ENCODE measurements around the gene MACROD1.

GRCh38 chr11:63993100-63993499 lies 172.8 kb downstream of the MACROD1 start:
- TF ChIP-seq, protein P1, sequence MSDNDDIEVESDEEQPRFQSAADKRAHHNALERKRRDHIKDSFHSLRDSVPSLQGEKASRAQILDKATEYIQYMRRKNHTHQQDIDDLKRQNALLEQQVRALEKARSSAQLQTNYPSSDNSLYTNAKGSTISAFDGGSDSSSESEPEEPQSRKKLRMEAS (IDR thresholded peaks at IDR 0.05; ENCODE audit: low read depth, low read length), result no peak
- TF ChIP-seq, protein P2, sequence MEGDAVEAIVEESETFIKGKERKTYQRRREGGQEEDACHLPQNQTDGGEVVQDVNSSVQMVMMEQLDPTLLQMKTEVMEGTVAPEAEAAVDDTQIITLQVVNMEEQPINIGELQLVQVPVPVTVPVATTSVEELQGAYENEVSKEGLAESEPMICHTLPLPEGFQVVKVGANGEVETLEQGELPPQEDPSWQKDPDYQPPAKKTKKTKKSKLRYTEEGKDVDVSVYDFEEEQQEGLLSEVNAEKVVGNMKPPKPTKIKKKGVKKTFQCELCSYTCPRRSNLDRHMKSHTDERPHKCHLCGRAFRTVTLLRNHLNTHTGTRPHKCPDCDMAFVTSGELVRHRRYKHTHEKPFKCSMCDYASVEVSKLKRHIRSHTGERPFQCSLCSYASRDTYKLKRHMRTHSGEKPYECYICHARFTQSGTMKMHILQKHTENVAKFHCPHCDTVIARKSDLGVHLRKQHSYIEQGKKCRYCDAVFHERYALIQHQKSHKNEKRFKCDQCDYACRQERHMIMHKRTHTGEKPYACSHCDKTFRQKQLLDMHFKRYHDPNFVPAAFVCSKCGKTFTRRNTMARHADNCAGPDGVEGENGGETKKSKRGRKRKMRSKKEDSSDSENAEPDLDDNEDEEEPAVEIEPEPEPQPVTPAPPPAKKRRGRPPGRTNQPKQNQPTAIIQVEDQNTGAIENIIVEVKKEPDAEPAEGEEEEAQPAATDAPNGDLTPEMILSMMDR (IDR thresholded peaks at IDR 0.05; ENCODE audit: low read depth, low read length), result no peak
- no peak for TF ChIP-seq POLR2A (IDR thresholded peaks at IDR 0.05; ENCODE audit: extremely low read depth, insufficient read length)
- no peak for TF ChIP-seq MYC (IDR thresholded peaks at IDR 0.05; ENCODE audit: low read depth, low read length)
